HEK293 (cell line): ENCODE measurements around the gene ARHGEF28.

ENCODE experiments used
- CTCF ChIA-PET: fragments of 350-600 bp; formaldehyde crosslinking; extraction: SDS; loops from one replicate; lab custom pipeline; 2021; ENCODE audit warnings: antibody characterized with exemption; lab: Yijun Ruan, JAX
- POLR2A ChIA-PET: fragments of 300-600 bp; formaldehyde crosslinking; extraction: SDS; loops from one replicate; lab custom pipeline; 2020; ENCODE audit warnings: antibody characterized with exemption, inconsistent platforms; lab: Yijun Ruan, JAX
- H3K27ac ChIP-seq: fragments of 200-500 bp; sonication (Bioruptor generic); 2 replicates; pipeline ENCODE4 v1.5.1; 2014; ENCODE audit warnings: low read depth, low read length, control low read depth, inconsistent platforms; ENCODE audit errors: extremely low read depth
- H3K36me3 ChIP-seq, 2 experiments: fragments of 200-500 bp in 1 of 2; sonication (Bioruptor generic) in 1 of 2; 1 replicate in 1 of 2; 2 replicates in 1 of 2; pipeline ENCODE4 v1.5.1; 2014 to 2017; ENCODE audit warnings: inconsistent platforms in 2 of 2, low read length in 2 of 2; ENCODE audit not compliant: control insufficient read depth in 2 of 2, insufficient read depth in 1 of 2
- H3K4me1 ChIP-seq: fragments of 200-500 bp; sonication (Bioruptor generic); 2 replicates; pipeline ENCODE4 v1.5.1; 2014; ENCODE audit warnings: mild to moderate bottlenecking, low read length, inconsistent platforms; ENCODE audit not compliant: control insufficient read depth, insufficient read depth
- H3K4me3 ChIP-seq: 2 replicates; pipeline ENCODE4 v1.5.1; 2011; ENCODE audit warnings: low read depth, mild to moderate bottlenecking, control low read depth, low read length, moderate library complexity
- H3K9me3 ChIP-seq: fragments of 200-500 bp; sonication (Bioruptor generic); 2 replicates; pipeline ENCODE4 v1.5.1; 2014; ENCODE audit warnings: low read depth, low read length, inconsistent platforms; ENCODE audit not compliant: control insufficient read depth, insufficient read depth
- BCL11A ChIP-seq: fragments of 450-650 bp; formaldehyde crosslinking; IDR thresholded peaks from 2 replicates; pipeline ENCODE4 v1.5.1; 2016; ENCODE audit warnings: low read depth, missing biosample characterization, missing genetic modification characterization
- KLF1 ChIP-seq: fragments of 450-650 bp; formaldehyde crosslinking; IDR thresholded peaks from 2 replicates; pipeline ENCODE4 v1.5.1; 2016; ENCODE audit warnings: missing biosample characterization, missing genetic modification characterization
- MEIS1 ChIP-seq: sonication (generic); formaldehyde crosslinking; IDR thresholded peaks from 2 replicates; pipeline ENCODE4 v1.8.1; 2022; ENCODE audit warnings: missing genetic modification reagents, mild to moderate bottlenecking, borderline replicate concordance
- OVOL3 ChIP-seq: fragments of 450-650 bp; formaldehyde crosslinking; IDR thresholded peaks from 2 replicates; pipeline ENCODE4 v1.5.1; 2016; ENCODE audit warnings: missing biosample characterization, missing genetic modification characterization
- PRDM4 ChIP-seq: fragments of 450-650 bp; formaldehyde crosslinking; IDR thresholded peaks from 2 replicates; pipeline ENCODE4 v1.5.1; 2017; ENCODE audit warnings: missing biosample characterization, missing genetic modification characterization
- ZBTB48 ChIP-seq: fragments of 450-650 bp; formaldehyde crosslinking; IDR thresholded peaks from 2 replicates; pipeline ENCODE4 v1.5.1; 2016; ENCODE audit warnings: missing biosample characterization, missing genetic modification characterization
- ZFP69B ChIP-seq: fragments of 450-650 bp; formaldehyde crosslinking; IDR thresholded peaks from 2 replicates; pipeline ENCODE4 v1.5.1; 2016; ENCODE audit warnings: missing biosample characterization, missing genetic modification characterization
- ZNF10 ChIP-seq: fragments of 450-650 bp; formaldehyde crosslinking; IDR thresholded peaks from 2 replicates; pipeline ENCODE4 v1.5.1; 2017; ENCODE audit warnings: missing biosample characterization, missing genetic modification characterization
- ZNF555 ChIP-seq: fragments of 450-650 bp; formaldehyde crosslinking; conservative IDR thresholded peaks from 2 replicates; pipeline ENCODE4 v1.5.1; 2017; ENCODE audit warnings: missing biosample characterization, mild to moderate bottlenecking, missing genetic modification characterization, inconsistent platforms
- ZNF610 ChIP-seq: fragments of 450-650 bp; formaldehyde crosslinking; IDR thresholded peaks from 2 replicates; pipeline ENCODE4 v1.5.1; 2016; ENCODE audit warnings: missing biosample characterization, missing genetic modification characterization, borderline replicate concordance
- ZNF626 ChIP-seq: fragments of 450-650 bp; sonication (Bioruptor Pico); formaldehyde crosslinking; IDR thresholded peaks from 2 replicates; pipeline ENCODE4 v1.5.1; 2018; ENCODE audit warnings: missing biosample characterization, missing genetic modification characterization, inconsistent platforms
- ZNF660 ChIP-seq: fragments of 450-650 bp; IDR thresholded peaks from 2 replicates; pipeline ENCODE4 v1.5.1; 2018; ENCODE audit warnings: missing biosample characterization, mild to moderate bottlenecking, missing genetic modification characterization
- ZNF792 ChIP-seq: fragments of 450-650 bp; formaldehyde crosslinking; IDR thresholded peaks from 2 replicates; pipeline ENCODE4 v1.5.1; 2016; ENCODE audit warnings: missing biosample characterization, missing genetic modification characterization
- ZNF843 ChIP-seq: fragments of 450-650 bp; formaldehyde crosslinking; IDR thresholded peaks from 2 replicates; pipeline ENCODE4 v1.5.1; 2016; ENCODE audit warnings: missing biosample characterization, missing genetic modification characterization
- ZSCAN30 ChIP-seq: fragments of 450-650 bp; IDR thresholded peaks from 2 replicates; pipeline ENCODE4 v1.5.1; 2018; ENCODE audit warnings: missing biosample characterization, mild to moderate bottlenecking, missing genetic modification characterization, moderate library complexity
- TF ChIP-seq, protein P1 (sequence below): fragments of 450-650 bp; formaldehyde crosslinking; IDR thresholded peaks from 2 replicates; pipeline ENCODE4 v1.5.1; 2016; ENCODE audit warnings: missing biosample characterization, missing genetic modification characterization, borderline replicate concordance
- TF ChIP-seq, protein P2 (sequence below): fragments of 450-650 bp; formaldehyde crosslinking; IDR thresholded peaks from 2 replicates; pipeline ENCODE4 v1.5.1; 2016; ENCODE audit warnings: missing biosample characterization, missing genetic modification characterization
- TF ChIP-seq, protein P3 (sequence below): fragments of 450-650 bp; formaldehyde crosslinking; IDR thresholded peaks from 2 replicates; pipeline ENCODE4 v1.5.1; 2016; ENCODE audit warnings: missing biosample characterization, missing genetic modification characterization, low read depth
- TF ChIP-seq, protein P4 (sequence below): fragments of 450-650 bp; formaldehyde crosslinking; IDR thresholded peaks from 2 replicates; pipeline ENCODE4 v1.5.1; 2016; ENCODE audit warnings: missing biosample characterization, missing genetic modification characterization

Gene ARHGEF28

DNA sequence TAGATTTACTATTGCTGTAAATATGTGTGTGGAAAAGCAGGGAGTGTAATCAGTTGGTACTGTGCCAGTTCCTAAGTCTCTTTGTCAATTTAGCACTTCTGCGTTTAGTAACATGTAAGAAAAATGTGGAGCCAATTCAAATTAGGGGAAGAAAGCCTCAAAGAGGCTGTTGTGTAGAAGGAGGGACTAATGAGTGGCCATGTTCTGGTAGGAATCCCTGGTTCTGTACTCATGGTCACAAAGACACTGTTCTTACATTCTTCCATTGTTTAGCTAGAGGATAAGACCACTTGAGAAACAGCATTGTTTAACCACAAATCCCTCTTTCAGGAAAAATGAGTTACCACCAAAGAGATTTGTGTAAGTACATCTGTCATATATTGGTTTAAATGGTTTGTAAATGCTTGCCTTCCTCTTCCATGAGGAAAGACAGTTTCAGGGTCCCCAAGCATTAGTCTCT lies 14.9 kb downstream of the ARHGEF28 start:
- Histone ChIP-seq H3K27ac (no peak overlapping the region; the same call in 1 of the 2 replicates), H3K4me3 (no peak overlapping the region), H3K36me3 (no peaks in the 10 kb centered on the region), H3K9me3 (no peaks in the 10 kb centered on the region), H3K4me1 (peaks cover 43% of the 10 kb centered on the region)
- ChIA-PET POLR2A (interaction anchor here (1.8 kb wide), 1 partner anchor 16 kb away, joined by 7 read pairs; no protein-coding TSS in a partner anchor), CTCF (interaction anchor here (0.8 to 2.8 kb wide), 5 partner anchors 10 to 152 kb away, joined by 3 to 10 read pairs (median 3); no protein-coding TSS in a partner anchor)
- TF ChIP-seq, protein P1, sequence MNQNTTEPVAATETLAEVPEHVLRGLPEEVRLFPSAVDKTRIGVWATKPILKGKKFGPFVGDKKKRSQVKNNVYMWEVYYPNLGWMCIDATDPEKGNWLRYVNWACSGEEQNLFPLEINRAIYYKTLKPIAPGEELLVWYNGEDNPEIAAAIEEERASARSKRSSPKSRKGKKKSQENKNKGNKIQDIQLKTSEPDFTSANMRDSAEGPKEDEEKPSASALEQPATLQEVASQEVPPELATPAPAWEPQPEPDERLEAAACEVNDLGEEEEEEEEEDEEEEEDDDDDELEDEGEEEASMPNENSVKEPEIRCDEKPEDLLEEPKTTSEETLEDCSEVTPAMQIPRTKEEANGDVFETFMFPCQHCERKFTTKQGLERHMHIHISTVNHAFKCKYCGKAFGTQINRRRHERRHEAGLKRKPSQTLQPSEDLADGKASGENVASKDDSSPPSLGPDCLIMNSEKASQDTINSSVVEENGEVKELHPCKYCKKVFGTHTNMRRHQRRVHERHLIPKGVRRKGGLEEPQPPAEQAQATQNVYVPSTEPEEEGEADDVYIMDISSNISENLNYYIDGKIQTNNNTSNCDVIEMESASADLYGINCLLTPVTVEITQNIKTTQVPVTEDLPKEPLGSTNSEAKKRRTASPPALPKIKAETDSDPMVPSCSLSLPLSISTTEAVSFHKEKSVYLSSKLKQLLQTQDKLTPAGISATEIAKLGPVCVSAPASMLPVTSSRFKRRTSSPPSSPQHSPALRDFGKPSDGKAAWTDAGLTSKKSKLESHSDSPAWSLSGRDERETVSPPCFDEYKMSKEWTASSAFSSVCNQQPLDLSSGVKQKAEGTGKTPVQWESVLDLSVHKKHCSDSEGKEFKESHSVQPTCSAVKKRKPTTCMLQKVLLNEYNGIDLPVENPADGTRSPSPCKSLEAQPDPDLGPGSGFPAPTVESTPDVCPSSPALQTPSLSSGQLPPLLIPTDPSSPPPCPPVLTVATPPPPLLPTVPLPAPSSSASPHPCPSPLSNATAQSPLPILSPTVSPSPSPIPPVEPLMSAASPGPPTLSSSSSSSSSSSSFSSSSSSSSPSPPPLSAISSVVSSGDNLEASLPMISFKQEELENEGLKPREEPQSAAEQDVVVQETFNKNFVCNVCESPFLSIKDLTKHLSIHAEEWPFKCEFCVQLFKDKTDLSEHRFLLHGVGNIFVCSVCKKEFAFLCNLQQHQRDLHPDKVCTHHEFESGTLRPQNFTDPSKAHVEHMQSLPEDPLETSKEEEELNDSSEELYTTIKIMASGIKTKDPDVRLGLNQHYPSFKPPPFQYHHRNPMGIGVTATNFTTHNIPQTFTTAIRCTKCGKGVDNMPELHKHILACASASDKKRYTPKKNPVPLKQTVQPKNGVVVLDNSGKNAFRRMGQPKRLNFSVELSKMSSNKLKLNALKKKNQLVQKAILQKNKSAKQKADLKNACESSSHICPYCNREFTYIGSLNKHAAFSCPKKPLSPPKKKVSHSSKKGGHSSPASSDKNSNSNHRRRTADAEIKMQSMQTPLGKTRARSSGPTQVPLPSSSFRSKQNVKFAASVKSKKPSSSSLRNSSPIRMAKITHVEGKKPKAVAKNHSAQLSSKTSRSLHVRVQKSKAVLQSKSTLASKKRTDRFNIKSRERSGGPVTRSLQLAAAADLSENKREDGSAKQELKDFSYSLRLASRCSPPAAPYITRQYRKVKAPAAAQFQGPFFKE (tag by site-specific recombination) = no peak
- no peak for TF ChIP-seq OVOL3 (tag by site-specific recombination)
- TF ChIP-seq ZNF10 (tag by site-specific recombination) = no peak
- TF ChIP-seq KLF1 (tag by site-specific recombination) = no peak
- TF ChIP-seq MEIS1 (CRISPR knock-in tag) = no peak
- TF ChIP-seq ZNF626 = no peak
- no peak for TF ChIP-seq ZFP69B
- TF ChIP-seq PRDM4 (tag by site-specific recombination) = peak; percentile 98
- TF ChIP-seq, protein P2, sequence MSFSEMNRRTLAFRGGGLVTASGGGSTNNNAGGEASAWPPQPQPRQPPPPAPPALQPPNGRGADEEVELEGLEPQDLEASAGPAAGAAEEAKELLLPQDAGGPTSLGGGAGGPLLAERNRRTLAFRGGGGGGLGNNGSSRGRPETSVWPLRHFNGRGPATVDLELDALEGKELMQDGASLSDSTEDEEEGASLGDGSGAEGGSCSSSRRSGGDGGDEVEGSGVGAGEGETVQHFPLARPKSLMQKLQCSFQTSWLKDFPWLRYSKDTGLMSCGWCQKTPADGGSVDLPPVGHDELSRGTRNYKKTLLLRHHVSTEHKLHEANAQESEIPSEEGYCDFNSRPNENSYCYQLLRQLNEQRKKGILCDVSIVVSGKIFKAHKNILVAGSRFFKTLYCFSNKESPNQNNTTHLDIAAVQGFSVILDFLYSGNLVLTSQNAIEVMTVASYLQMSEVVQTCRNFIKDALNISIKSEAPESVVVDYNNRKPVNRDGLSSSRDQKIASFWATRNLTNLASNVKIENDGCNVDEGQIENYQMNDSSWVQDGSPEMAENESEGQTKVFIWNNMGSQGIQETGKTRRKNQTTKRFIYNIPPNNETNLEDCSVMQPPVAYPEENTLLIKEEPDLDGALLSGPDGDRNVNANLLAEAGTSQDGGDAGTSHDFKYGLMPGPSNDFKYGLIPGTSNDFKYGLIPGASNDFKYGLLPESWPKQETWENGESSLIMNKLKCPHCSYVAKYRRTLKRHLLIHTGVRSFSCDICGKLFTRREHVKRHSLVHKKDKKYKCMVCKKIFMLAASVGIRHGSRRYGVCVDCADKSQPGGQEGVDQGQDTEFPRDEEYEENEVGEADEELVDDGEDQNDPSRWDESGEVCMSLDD (tag by site-specific recombination) = no peak
- TF ChIP-seq ZBTB48 (tag by site-specific recombination) = 0 out of 2 replicates have a peak, but pooled peaks have one; percentile 17
- no peak for TF ChIP-seq ZNF792 (tag by site-specific recombination)
- TF ChIP-seq BCL11A (tag by site-specific recombination) = no peak
- TF ChIP-seq ZSCAN30 (tag by site-specific recombination) = no peak
- TF ChIP-seq, protein P3, sequence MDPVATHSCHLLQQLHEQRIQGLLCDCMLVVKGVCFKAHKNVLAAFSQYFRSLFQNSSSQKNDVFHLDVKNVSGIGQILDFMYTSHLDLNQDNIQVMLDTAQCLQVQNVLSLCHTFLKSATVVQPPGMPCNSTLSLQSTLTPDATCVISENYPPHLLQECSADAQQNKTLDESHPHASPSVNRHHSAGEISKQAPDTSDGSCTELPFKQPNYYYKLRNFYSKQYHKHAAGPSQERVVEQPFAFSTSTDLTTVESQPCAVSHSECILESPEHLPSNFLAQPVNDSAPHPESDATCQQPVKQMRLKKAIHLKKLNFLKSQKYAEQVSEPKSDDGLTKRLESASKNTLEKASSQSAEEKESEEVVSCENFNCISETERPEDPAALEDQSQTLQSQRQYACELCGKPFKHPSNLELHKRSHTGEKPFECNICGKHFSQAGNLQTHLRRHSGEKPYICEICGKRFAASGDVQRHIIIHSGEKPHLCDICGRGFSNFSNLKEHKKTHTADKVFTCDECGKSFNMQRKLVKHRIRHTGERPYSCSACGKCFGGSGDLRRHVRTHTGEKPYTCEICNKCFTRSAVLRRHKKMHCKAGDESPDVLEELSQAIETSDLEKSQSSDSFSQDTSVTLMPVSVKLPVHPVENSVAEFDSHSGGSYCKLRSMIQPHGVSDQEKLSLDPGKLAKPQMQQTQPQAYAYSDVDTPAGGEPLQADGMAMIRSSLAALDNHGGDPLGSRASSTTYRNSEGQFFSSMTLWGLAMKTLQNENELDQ (tag by site-specific recombination) = no peak
- 0 out of 2 replicates have a peak, but pooled peaks have one; percentile 11 for TF ChIP-seq ZNF610 (tag by site-specific recombination)
- peak; percentile 93 for TF ChIP-seq ZNF660
- TF ChIP-seq ZNF843 = no peak; the same call in 1 of the 2 replicates
- TF ChIP-seq, protein P4, sequence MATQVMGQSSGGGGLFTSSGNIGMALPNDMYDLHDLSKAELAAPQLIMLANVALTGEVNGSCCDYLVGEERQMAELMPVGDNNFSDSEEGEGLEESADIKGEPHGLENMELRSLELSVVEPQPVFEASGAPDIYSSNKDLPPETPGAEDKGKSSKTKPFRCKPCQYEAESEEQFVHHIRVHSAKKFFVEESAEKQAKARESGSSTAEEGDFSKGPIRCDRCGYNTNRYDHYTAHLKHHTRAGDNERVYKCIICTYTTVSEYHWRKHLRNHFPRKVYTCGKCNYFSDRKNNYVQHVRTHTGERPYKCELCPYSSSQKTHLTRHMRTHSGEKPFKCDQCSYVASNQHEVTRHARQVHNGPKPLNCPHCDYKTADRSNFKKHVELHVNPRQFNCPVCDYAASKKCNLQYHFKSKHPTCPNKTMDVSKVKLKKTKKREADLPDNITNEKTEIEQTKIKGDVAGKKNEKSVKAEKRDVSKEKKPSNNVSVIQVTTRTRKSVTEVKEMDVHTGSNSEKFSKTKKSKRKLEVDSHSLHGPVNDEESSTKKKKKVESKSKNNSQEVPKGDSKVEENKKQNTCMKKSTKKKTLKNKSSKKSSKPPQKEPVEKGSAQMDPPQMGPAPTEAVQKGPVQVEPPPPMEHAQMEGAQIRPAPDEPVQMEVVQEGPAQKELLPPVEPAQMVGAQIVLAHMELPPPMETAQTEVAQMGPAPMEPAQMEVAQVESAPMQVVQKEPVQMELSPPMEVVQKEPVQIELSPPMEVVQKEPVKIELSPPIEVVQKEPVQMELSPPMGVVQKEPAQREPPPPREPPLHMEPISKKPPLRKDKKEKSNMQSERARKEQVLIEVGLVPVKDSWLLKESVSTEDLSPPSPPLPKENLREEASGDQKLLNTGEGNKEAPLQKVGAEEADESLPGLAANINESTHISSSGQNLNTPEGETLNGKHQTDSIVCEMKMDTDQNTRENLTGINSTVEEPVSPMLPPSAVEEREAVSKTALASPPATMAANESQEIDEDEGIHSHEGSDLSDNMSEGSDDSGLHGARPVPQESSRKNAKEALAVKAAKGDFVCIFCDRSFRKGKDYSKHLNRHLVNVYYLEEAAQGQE = no peak
- no peak for TF ChIP-seq ZNF555 (tag by site-specific recombination)
